GM12878 (cell line): ENCODE results near the gene SNX33. TPM values are rescaled to one million over a fixed set of nuclear protein-coding genes. Genes with fewer than 3 reads are reported as not detected.

Source experiments
- ATAC-seq: fragments of 200-7000 bp; cut with Tn5 transposase; 3 replicates; pipeline ENCODE4 v1.9.1; 2020; ENCODE audit warnings: mild to moderate bottlenecking, moderate library complexity
- BruUV-seq: library from RNA; stranded (reverse); fragments of 400-500 nt; replicated peaks from 2 replicates; lab custom pipeline; 2021; lab: Mats Ljungman, UMichigan
- CTCF ChIA-PET: fragments of 300-600 bp; sonication (Branson Sonifier 250); formaldehyde crosslinking; extraction: SDS; loops from one replicate; lab custom pipeline; 2021; ENCODE audit warnings: inconsistent platforms; lab: Yijun Ruan, JAX
- POLR2A ChIA-PET: fragments of 350-600 bp; formaldehyde crosslinking; extraction: SDS; loops from one replicate; lab custom pipeline; 2021; ENCODE audit warnings: inconsistent platforms; lab: Charles Lee
- RAD21 ChIA-PET: fragments of 300-600 bp; sonication (Branson Sonifier 250); formaldehyde crosslinking; loops from one replicate; lab custom pipeline; 2023; ENCODE audit warnings: antibody characterized with exemption; ENCODE audit not compliant: unreplicated experiment; lab: Charles Lee
- SMC1A ChIA-PET: fragments of 300-600 bp; sonication (Branson Sonifier 250); formaldehyde crosslinking; loops from one replicate; lab custom pipeline; 2023; ENCODE audit not compliant: unreplicated experiment, uncharacterized antibody; lab: Charles Lee
- DNase-seq: peaks from one replicate; pipeline ENCODE4 v3.0.0-alpha.2; 2011; ENCODE audit warnings: low read depth, low spot score
- FAIRE-seq: peaks from 3 replicates; lab custom pipeline; 2011; peaks lifted over from hg19 to GRCh38; lab: Jason Lieb, UNC
- H2AFZ ChIP-seq: 2 replicates; pipeline ENCODE4 v1.6.0; 2011; ENCODE audit warnings: low read depth, low read length, control low read depth; ENCODE audit not compliant: control insufficient read depth
- H3K27ac ChIP-seq: 2 replicates; pipeline ENCODE4 v1.5.1; 2011; ENCODE audit warnings: control low read depth; ENCODE audit not compliant: control insufficient read depth, insufficient read depth
- H3K27me3 ChIP-seq, 2 experiments: replicated peaks in 1 of 2; 2 replicates each; pipeline versions ENCODE4 v1.6.0 to v1.6.1; 2011; ENCODE audit warnings: low read length in 1 of 2; ENCODE audit not compliant: control insufficient read depth in 2 of 2, insufficient read depth in 2 of 2
- H3K36me3 ChIP-seq, 2 experiments: 2 replicates each; pipeline ENCODE4 v1.5.1; 2011; ENCODE audit warnings: low read length in 1 of 2; ENCODE audit not compliant: control insufficient read depth in 2 of 2, insufficient read depth in 2 of 2
- H3K4me1 ChIP-seq: 2 replicates; pipeline ENCODE4 v1.6.1; 2011; ENCODE audit warnings: mild to moderate bottlenecking, low read length, moderate library complexity, mixed read lengths; ENCODE audit not compliant: control insufficient read depth, insufficient read depth
- H3K4me2 ChIP-seq: 2 replicates; pipeline ENCODE4 v1.6.0; 2011; ENCODE audit warnings: control low read depth; ENCODE audit not compliant: control insufficient read depth, insufficient read depth
- H3K4me3 ChIP-seq: fragments of 200-600 bp; sonication (generic); 2 replicates; pipeline ENCODE4 v1.5.1; 2016
- H3K79me2 ChIP-seq: 2 replicates; pipeline ENCODE4 v1.6.0; 2011; ENCODE audit warnings: low read length; ENCODE audit not compliant: control insufficient read depth, insufficient read depth
- H3K9ac ChIP-seq: 2 replicates; pipeline ENCODE4 v1.8.0; 2011; ENCODE audit warnings: low read length, control low read depth, mixed read lengths; ENCODE audit not compliant: control insufficient read depth, insufficient read depth
- H3K9me3 ChIP-seq: replicated peaks from 3 replicates; pipeline ENCODE4 v1.5.1; 2011; ENCODE audit warnings: mild to moderate bottlenecking, low read length; ENCODE audit not compliant: control insufficient read depth, insufficient read depth
- H4K20me1 ChIP-seq: 2 replicates; pipeline ENCODE4 v1.6.0; 2011; ENCODE audit not compliant: control insufficient read depth, insufficient read depth
- CBFB ChIP-seq: IDR thresholded peaks from 2 replicates; pipeline ENCODE4 v1.6.1; 2016; ENCODE audit warnings: antibody characterized with exemption, low read depth
- CBX3 ChIP-seq: fragments of 200-600 bp; sonication (generic); IDR thresholded peaks from 2 replicates; pipeline ENCODE4 v1.6.1; 2016; ENCODE audit warnings: low read depth, borderline replicate concordance
- CHD4 ChIP-seq: fragments of 200-600 bp; sonication (generic); IDR thresholded peaks from 2 replicates; pipeline ENCODE4 v1.6.1; 2016; ENCODE audit warnings: mild to moderate bottlenecking
- ESRRA ChIP-seq: IDR thresholded peaks from 2 replicates; pipeline ENCODE4 v1.6.1; 2012; ENCODE audit warnings: mild to moderate bottlenecking, low read length, improper control_type of control experiment
- HDGF ChIP-seq: fragments of 450-650 bp; IDR thresholded peaks from 2 replicates; pipeline ENCODE4 v1.6.1; 2016; ENCODE audit warnings: antibody characterized with exemption
- PAX8 ChIP-seq: fragments of 450-650 bp; IDR thresholded peaks from 2 replicates; pipeline ENCODE4 v1.6.1; 2017; ENCODE audit warnings: mild to moderate bottlenecking, moderate library complexity
- RBBP5 ChIP-seq: fragments of 200-600 bp; sonication (generic); conservative IDR thresholded peaks from 2 replicates; pipeline ENCODE4 v1.6.1; 2016
- SPI1 ChIP-seq: IDR thresholded peaks from 2 replicates; pipeline ENCODE4 v1.6.1; 2011; ENCODE audit warnings: low read depth, mild to moderate bottlenecking, low read length, moderate library complexity, borderline replicate concordance; ENCODE audit not compliant: insufficient read depth
- SREBF2 ChIP-seq: IDR thresholded peaks from 2 replicates; pipeline ENCODE4 v1.6.1; 2012; ENCODE audit warnings: mild to moderate bottlenecking, low read length
- TBL1XR1 ChIP-seq: IDR thresholded peaks from 2 replicates; pipeline ENCODE4 v1.6.1; 2012; ENCODE audit warnings: low read depth, low read length, improper control_type of control experiment
- TCF12 ChIP-seq: IDR thresholded peaks from 2 replicates; pipeline ENCODE4 v1.6.1; 2011; ENCODE audit warnings: low read depth, mild to moderate bottlenecking, low read length
- ZNF207 ChIP-seq: fragments of 450-650 bp; IDR thresholded peaks from 2 replicates; pipeline ENCODE4 v1.6.1; 2014; ENCODE audit warnings: antibody characterized with exemption, mild to moderate bottlenecking, borderline replicate concordance
- ZNF384 ChIP-seq: IDR thresholded peaks from 2 replicates; pipeline ENCODE4 v1.6.1; 2012; ENCODE audit warnings: low read depth, mild to moderate bottlenecking, low read length, improper control_type of control experiment, borderline replicate concordance
- WGBS: methylation state at CpG from one replicate; pipeline ENCODE4 v1.1.6; 2016; ENCODE audit warnings: low lambda C conversion rate; ENCODE audit not compliant: insufficient replicate concordance, insufficient coverage; ENCODE audit errors: missing lambda C conversion rate; 5-methylcytosine and 5-hydroxymethylcytosine counted together
- in situ Hi-C: fragments of 300-500 bp; cut with MboI; formaldehyde crosslinking; loops from 9 replicates; pipeline ENCODE4 v1.14.3; 2018; ENCODE audit warnings: mixed read lengths
- intact Hi-C: fragments of 100-400 bp; cut with micrococcal nuclease; formaldehyde crosslinking; loops from one replicate; pipeline ENCODE4 v1.14.2; 2022; ENCODE audit not compliant: unreplicated experiment
- polyA plus RNA-seq, 11 experiments: library from polyadenylated mRNA; depleted of rRNA in 4 of 11; unstranded in 6 of 11; stranded (reverse) in 5 of 11; fragments of >200 nt; fragmentation: Nextera tagmentation in 4 of 11; fragmentation: Illumina TruSeq in 1 of 11; extraction: Ambion mirVana in 4 of 11; extraction: Trizol in 1 of 11; gene quantifications; 1 replicate in 1 of 11; 2 replicates in 10 of 11; pipeline versions ENCODE4 v1.2.1 to v1.2.3, GENCODE V29; 2011 to 2016; ENCODE audit warnings: inconsistent platforms in 2 of 11, missing spikeins in 2 of 11, low read depth in 1 of 11
- total RNA-seq, 4 experiments: library from RNA; depleted of rRNA in 3 of 4; stranded (reverse); fragments of >200 nt in 3 of 4; fragmentation: Illumina TruSeq in 1 of 4; extraction: Trizol in 1 of 4; gene quantifications; 2 replicates each; pipeline versions ENCODE4 v1.2.1 to v1.2.3, GENCODE V29; 2013 to 2021
- TF ChIP-seq, protein P1 (sequence below): IDR thresholded peaks from 2 replicates; pipeline ENCODE4 v1.6.1; 2011; ENCODE audit warnings: mild to moderate bottlenecking, low read depth, low read length, moderate library complexity; ENCODE audit not compliant: insufficient replicate concordance
- TF ChIP-seq, protein P2 (sequence below): IDR thresholded peaks from 2 replicates; pipeline ENCODE4 v1.6.1; 2012; ENCODE audit warnings: low read depth, low read length, improper control_type of control experiment
- TF ChIP-seq, protein P3 (sequence below), 3 experiments: IDR thresholded peaks in 2 of 3; conservative IDR thresholded peaks in 1 of 3; 2 replicates each; pipeline ENCODE4 v1.5.1; 2011; ENCODE audit warnings: low read depth in 3 of 3, low read length in 3 of 3, mild to moderate bottlenecking in 3 of 3, control low read depth in 2 of 3, moderate library complexity in 2 of 3, inconsistent platforms in 1 of 3, mixed read lengths in 1 of 3; ENCODE audit not compliant: control insufficient read depth in 2 of 3, insufficient read depth in 1 of 3; ENCODE audit errors: extremely low read depth in 1 of 3
- TF ChIP-seq, protein P4 (sequence below): fragments of 450-650 bp; IDR thresholded peaks from 2 replicates; pipeline ENCODE4 v1.6.1; 2017; ENCODE audit warnings: mild to moderate bottlenecking, moderate library complexity

The SNX33 gene
- total and polyA plus RNA-seq, 10 of the 15 experiments (the other 5 are each of a cell fraction or from before 2014, with no cell fraction given), result 0.13 to 1.9 (median 0.55) TPM

DNA sequence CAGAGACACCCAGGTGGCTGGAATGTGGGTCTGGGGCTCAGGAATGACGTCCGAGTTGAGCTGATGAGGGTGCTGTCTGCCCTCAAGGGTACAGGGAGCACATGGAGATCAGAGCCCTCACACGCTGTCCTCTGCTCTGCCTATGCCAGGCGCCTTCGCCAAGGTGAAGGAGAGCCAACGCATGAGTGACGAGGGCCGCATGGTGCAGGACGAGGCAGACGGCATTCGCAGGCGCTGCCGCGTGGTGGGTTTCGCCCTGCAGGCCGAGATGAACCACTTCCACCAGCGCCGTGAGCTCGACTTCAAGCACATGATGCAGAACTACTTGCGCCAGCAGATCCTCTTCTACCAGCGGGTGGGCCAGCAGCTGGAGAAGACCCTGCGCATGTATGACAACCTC, 9.1 kb downstream of the SNX33 start:
- Histone ChIP-seq H4K20me1 (no peaks in the 10 kb centered on the region), H3K9me3 (no peaks in the 10 kb centered on the region), H3K79me2 (no peaks in the 10 kb centered on the region), H3K4me2 (no peak overlapping the region), H3K4me1 (no peaks in the 10 kb centered on the region; the same call in 1 of the 2 replicates), H3K27ac (no peak overlapping the region), H3K4me3 (no peak overlapping the region), H3K9ac (no peak overlapping the region), H3K36me3 (no peaks in the 10 kb centered on the region), H3K27me3 (no peaks in the 10 kb centered on the region), H2AFZ (no peak overlapping the region)
- POLR2A ChIA-PET, result no interaction called here
- in situ Hi-C loops, result loop anchor here (25.0 kb wide), 1 partner anchor 645 kb away; the partner anchor contains the start of gene PPCDC
- DNase-seq (no peak), ATAC-seq (no peak), FAIRE-seq (no peak)
- no TSS peak for BruUV-seq
- SMC1A ChIA-PET, result no interaction called here
- RAD21 ChIA-PET, result no interaction called here
- CTCF ChIA-PET, result no interaction called here
- TF ChIP-seq CBFB (no peak), PAX8 (no peak), SREBF2 (no peak), TBL1XR1 (no peak), CBX3 (no peak), CHD4 (no peak), ZNF384 (no peak), TCF12 (no peak), HDGF (no peak), SPI1 (no peak), RBBP5 (no peak), ESRRA (no peak), ZNF207 (no peak)
- TF ChIP-seq, protein P1, sequence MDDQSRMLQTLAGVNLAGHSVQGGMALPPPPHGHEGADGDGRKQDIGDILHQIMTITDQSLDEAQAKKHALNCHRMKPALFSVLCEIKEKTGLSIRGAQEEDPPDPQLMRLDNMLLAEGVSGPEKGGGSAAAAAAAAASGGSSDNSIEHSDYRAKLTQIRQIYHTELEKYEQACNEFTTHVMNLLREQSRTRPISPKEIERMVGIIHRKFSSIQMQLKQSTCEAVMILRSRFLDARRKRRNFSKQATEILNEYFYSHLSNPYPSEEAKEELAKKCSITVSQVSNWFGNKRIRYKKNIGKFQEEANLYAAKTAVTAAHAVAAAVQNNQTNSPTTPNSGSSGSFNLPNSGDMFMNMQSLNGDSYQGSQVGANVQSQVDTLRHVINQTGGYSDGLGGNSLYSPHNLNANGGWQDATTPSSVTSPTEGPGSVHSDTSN, result no peak
- TF ChIP-seq, protein P2, sequence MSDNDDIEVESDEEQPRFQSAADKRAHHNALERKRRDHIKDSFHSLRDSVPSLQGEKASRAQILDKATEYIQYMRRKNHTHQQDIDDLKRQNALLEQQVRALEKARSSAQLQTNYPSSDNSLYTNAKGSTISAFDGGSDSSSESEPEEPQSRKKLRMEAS, result no peak
- TF ChIP-seq, protein P3, sequence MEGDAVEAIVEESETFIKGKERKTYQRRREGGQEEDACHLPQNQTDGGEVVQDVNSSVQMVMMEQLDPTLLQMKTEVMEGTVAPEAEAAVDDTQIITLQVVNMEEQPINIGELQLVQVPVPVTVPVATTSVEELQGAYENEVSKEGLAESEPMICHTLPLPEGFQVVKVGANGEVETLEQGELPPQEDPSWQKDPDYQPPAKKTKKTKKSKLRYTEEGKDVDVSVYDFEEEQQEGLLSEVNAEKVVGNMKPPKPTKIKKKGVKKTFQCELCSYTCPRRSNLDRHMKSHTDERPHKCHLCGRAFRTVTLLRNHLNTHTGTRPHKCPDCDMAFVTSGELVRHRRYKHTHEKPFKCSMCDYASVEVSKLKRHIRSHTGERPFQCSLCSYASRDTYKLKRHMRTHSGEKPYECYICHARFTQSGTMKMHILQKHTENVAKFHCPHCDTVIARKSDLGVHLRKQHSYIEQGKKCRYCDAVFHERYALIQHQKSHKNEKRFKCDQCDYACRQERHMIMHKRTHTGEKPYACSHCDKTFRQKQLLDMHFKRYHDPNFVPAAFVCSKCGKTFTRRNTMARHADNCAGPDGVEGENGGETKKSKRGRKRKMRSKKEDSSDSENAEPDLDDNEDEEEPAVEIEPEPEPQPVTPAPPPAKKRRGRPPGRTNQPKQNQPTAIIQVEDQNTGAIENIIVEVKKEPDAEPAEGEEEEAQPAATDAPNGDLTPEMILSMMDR (IDR thresholded peaks at IDR 0.05 in 2 of 3, conservative IDR thresholded peaks at IDR 0.05 in 1 of 3; ENCODE audit: control insufficient read depth in 2 of 3, extremely low read depth in 1 of 3, insufficient read depth in 1 of 3, low read depth in 3 of 3, low read length in 3 of 3), result no peak
- TF ChIP-seq, protein P4, sequence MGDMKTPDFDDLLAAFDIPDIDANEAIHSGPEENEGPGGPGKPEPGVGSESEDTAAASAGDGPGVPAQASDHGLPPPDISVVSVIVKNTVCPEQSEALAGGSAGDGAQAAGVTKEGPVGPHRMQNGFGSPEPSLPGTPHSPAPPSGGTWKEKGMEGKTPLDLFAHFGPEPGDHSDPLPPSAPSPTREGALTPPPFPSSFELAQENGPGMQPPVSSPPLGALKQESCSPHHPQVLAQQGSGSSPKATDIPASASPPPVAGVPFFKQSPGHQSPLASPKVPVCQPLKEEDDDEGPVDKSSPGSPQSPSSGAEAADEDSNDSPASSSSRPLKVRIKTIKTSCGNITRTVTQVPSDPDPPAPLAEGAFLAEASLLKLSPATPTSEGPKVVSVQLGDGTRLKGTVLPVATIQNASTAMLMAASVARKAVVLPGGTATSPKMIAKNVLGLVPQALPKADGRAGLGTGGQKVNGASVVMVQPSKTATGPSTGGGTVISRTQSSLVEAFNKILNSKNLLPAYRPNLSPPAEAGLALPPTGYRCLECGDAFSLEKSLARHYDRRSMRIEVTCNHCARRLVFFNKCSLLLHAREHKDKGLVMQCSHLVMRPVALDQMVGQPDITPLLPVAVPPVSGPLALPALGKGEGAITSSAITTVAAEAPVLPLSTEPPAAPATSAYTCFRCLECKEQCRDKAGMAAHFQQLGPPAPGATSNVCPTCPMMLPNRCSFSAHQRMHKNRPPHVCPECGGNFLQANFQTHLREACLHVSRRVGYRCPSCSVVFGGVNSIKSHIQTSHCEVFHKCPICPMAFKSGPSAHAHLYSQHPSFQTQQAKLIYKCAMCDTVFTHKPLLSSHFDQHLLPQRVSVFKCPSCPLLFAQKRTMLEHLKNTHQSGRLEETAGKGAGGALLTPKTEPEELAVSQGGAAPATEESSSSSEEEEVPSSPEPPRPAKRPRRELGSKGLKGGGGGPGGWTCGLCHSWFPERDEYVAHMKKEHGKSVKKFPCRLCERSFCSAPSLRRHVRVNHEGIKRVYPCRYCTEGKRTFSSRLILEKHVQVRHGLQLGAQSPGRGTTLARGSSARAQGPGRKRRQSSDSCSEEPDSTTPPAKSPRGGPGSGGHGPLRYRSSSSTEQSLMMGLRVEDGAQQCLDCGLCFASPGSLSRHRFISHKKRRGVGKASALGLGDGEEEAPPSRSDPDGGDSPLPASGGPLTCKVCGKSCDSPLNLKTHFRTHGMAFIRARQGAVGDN, result no peak
- intact Hi-C loops, result no loop called here
- 57% methylated on average over 22 of the region's 22 CpGs for WGBS
